ENCODE data around the gene FOXE3. TPM values are rescaled to one million over a fixed set of nuclear protein-coding genes. Genes with fewer than 3 reads are reported as not detected.

Gene FOXE3
- total and polyA plus RNA-seq, 2 of the 4 experiments (the other 2 are of a cell fraction) = 0.12 TPM; not detected in 1

DNA sequence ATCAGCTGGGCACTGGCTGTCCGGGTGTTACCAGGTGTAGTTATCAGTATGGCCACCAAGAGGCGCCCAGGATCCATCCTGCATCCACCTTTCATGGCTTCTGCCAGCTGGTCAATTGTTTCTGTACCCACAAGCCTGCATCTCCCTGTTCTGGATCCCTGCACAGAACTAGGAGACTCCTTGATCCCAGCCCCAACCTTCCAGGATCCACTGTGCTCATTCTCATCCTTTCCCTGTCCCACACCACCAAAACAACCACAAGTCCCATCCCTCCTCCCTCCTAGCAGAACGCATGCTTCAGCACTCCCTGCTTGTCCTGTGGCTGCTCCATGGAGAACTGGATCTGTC is 27.2 kb upstream of the FOXE3 start:
- H3K79me1 ChIP-seq (ENCODE audit: low read depth in 1 of 2, low read length in 2 of 2) = no peaks in the 10 kb centered on the region
- H4K20me1 ChIP-seq (ENCODE audit: insufficient read depth, low read length) = peaks cover 8% of the 10 kb centered on the region; the same call in 1 of the 2 replicates
- DNase-seq = peak; percentile 67
- no peak overlapping the region for H2BK120ac ChIP-seq (ENCODE audit: low read depth, low read length)
- intact Hi-C loops (cut with micrococcal nuclease) = loop anchor here (1.0 to 2.0 kb wide), 5 partner anchors 35 to 337 kb away; no protein-coding TSS in a partner anchor
- dilution Hi-C loops (cut with HindIII; ENCODE audit: low sequenced_read_pairs, unreplicated experiment) = no loop called here
- H3K4me2 ChIP-seq (ENCODE audit: low read depth, low read length) = no peak overlapping the region
- TF ChIP-seq SMC3 (IDR thresholded peaks at IDR 0.05; ENCODE audit: low read depth, low read length) = peak; percentile 87
- TF ChIP-seq NFE2L2 (IDR thresholded peaks at IDR 0.05; ENCODE audit: low read depth, low read length) = no peak
- TF ChIP-seq BHLHE40 (IDR thresholded peaks at IDR 0.05; ENCODE audit: low read depth, low read length) = 0 out of 2 replicates have a peak, but pooled peaks have one; percentile 4
- TF ChIP-seq RAD21 (IDR thresholded peaks at IDR 0.05; ENCODE audit: low read length) = peak; percentile 96
- TF ChIP-seq, protein P1, sequence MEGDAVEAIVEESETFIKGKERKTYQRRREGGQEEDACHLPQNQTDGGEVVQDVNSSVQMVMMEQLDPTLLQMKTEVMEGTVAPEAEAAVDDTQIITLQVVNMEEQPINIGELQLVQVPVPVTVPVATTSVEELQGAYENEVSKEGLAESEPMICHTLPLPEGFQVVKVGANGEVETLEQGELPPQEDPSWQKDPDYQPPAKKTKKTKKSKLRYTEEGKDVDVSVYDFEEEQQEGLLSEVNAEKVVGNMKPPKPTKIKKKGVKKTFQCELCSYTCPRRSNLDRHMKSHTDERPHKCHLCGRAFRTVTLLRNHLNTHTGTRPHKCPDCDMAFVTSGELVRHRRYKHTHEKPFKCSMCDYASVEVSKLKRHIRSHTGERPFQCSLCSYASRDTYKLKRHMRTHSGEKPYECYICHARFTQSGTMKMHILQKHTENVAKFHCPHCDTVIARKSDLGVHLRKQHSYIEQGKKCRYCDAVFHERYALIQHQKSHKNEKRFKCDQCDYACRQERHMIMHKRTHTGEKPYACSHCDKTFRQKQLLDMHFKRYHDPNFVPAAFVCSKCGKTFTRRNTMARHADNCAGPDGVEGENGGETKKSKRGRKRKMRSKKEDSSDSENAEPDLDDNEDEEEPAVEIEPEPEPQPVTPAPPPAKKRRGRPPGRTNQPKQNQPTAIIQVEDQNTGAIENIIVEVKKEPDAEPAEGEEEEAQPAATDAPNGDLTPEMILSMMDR (conservative IDR thresholded peaks at IDR 0.05; ENCODE audit: low read depth, low read length) = peak; percentile 90
- no peak for TF ChIP-seq RFX5 (IDR thresholded peaks at IDR 0.05; ENCODE audit: low read depth, low read length)
- TF ChIP-seq CHD1 (IDR thresholded peaks at IDR 0.05; ENCODE audit: low read depth, low read length) = no peak
- H2AK9ac ChIP-seq (replicated peaks; ENCODE audit: low read depth, low read length, poor library complexity) = peak overlapping the region; percentile 56
- no peak overlapping the region for H4K91ac ChIP-seq (ENCODE audit: insufficient read depth, low read depth, low read length)
- no peak overlapping the region for H2AK5ac ChIP-seq (ENCODE audit: low read depth, low read length)
- no peak overlapping the region for H3K14ac ChIP-seq (replicated peaks; ENCODE audit: low read depth, low read length)
- no peaks in the 10 kb centered on the region for H3K9me1 ChIP-seq (ENCODE audit: insufficient read depth, low read length)
- no peak overlapping the region for H3K4ac ChIP-seq (ENCODE audit: low read depth, low read length)
- H3K4me3 ChIP-seq (ENCODE audit: insufficient read depth, low read depth, low read length) = no peak overlapping the region
- H2BK15ac ChIP-seq (ENCODE audit: low read depth, low read length) = no peak overlapping the region
- peaks cover 2% of the 10 kb centered on the region; the same call in 1 of the 2 replicates for H3K4me1 ChIP-seq (ENCODE audit: control insufficient read depth, insufficient read depth, low read length)
- no TSS peak for BruUV-seq (replicated peaks)
- in situ Hi-C loops (cut with MboI; ENCODE audit: low sequenced_read_pairs) = loop anchor here (5.0 kb wide), 1 partner anchor 33 kb away; no protein-coding TSS in a partner anchor
- peak; percentile 91 for ATAC-seq (ENCODE audit: low read depth)
- no peak overlapping the region for H2BK5ac ChIP-seq (ENCODE audit: low read depth, low read length, poor library complexity, severe bottlenecking)
- CTCF ChIA-PET = interaction anchor here (0.6 to 2.4 kb wide), 21 partner anchors 11 to 337 kb away, joined by 3 to 13 read pairs (median 5); partner anchors contain the start of gene FOXD2
- no peaks in the 10 kb centered on the region for H3K9me3 ChIP-seq (ENCODE audit: control insufficient read depth, insufficient read depth, low read length)
- no peak overlapping the region for H3K23ac ChIP-seq (ENCODE audit: low read depth, low read length)
- no peak overlapping the region for H3K18ac ChIP-seq (ENCODE audit: low read depth, low read length)
- POLR2A ChIA-PET (ENCODE audit: unreplicated experiment) = no interaction called here
- no peak overlapping the region for H2BK20ac ChIP-seq (ENCODE audit: low read depth, low read length)
- no peak overlapping the region for H3K27ac ChIP-seq (ENCODE audit: insufficient read depth, low read length)
- H4K8ac ChIP-seq (ENCODE audit: low read depth in 2 of 2, low read length in 2 of 2) = no peak overlapping the region
- 82% methylated on average over 1 of the region's 3 CpGs; no CpG with 5 or more reads in 1 of the 2 experiments for WGBS, 2 experiments (ENCODE audit: extremely low coverage in 2 of 2, insufficient read length in 1 of 2)
- H2AFZ ChIP-seq (replicated peaks; ENCODE audit: low read length, poor library complexity) = peak overlapping the region; percentile 60
- H3K9ac ChIP-seq (ENCODE audit: low read depth, low read length) = no peak overlapping the region
- H3K36me3 ChIP-seq (ENCODE audit: control insufficient read depth, insufficient read depth, low read length) = no peaks in the 10 kb centered on the region
- H4K5ac ChIP-seq (ENCODE audit: low read depth, low read length) = no peak overlapping the region
- H3K27me3 ChIP-seq (ENCODE audit: control insufficient read depth, insufficient read depth, low read length) = no peaks in the 10 kb centered on the region; the same call in 1 of the 2 replicates
- H3K56ac ChIP-seq (ENCODE audit: extremely low read depth, insufficient read depth, low read length) = no peak overlapping the region
